Inflammatory macrophage (primary cell): ENCODE data around the gene KIF27.
"Not testable (repeated sequence)": the region's sequence is repeated elsewhere in the genome, so short reads cannot be mapped to it uniquely, and the experiment has no call there.

Source experiments
- DNase-seq, 2 donors: peaks; one replicate each; pipeline ENCODE4 v3.0.0-alpha.2; 2020 to 2022

KIF27 gene

DNA sequence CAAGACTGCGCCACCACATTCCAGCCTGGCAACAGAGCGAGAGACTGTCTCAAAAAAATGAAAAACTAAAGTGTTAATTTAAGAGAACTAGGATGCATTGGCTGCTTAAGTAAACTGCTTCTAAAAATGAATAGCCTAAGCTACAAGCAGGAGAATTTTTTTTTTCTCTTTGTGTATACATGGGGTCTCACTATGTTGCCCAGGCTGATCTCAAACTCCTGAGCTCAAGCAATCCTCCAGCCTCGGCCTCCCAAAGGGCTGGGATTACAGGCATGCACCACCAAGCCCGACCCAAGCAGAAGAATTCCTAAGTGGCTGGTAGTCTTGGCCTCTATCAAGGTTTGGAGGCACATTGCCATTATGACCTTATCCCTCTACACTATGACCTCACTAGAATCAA, 106.1 kb downstream of the KIF27 start:
- not testable (repeated sequence) for DNase-seq

DNA sequence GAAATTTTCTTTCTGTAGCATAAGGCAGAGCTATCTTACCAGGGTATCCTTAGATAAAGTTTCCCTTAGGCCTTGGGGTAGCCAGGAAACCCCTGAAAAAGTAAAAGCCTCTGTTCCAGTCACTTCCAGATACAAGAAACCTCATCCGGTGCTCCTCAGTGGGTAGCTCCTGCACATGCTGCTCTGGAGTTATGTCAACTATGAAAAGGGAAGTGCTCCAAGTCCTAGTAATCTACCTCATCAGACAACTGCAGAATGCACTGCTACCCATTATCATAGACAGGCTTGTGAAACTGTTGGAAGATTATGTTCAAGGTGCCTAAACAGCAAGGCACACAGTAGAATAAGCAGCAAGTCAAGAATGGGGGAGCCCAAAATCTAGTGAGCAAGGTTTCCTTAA, 112.0 kb downstream of the KIF27 start:
- peak; percentile 4 to 9 for DNase-seq

DNA sequence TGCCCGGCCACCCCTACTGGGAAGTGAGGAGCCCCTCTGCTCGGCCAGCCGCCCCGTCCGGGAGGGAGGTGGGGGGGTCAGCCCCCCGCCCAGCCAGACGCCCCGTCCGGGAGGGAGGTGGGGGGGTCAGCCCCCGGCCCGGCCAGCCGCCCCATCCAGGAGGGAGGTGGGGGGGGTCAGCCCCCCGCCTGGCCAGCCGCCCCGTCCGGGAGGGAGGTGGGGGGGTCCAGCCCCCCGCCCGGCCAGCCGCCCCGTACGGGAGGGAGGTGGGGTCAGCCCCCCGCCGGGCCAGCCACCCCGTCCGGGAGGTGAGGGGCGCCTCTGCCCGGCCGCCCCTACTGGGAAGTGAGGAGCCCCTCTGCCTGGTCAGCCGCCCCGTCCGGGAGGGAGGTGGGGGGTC, 116.8 kb downstream of the KIF27 start:
- not testable (repeated sequence) for DNase-seq

DNA sequence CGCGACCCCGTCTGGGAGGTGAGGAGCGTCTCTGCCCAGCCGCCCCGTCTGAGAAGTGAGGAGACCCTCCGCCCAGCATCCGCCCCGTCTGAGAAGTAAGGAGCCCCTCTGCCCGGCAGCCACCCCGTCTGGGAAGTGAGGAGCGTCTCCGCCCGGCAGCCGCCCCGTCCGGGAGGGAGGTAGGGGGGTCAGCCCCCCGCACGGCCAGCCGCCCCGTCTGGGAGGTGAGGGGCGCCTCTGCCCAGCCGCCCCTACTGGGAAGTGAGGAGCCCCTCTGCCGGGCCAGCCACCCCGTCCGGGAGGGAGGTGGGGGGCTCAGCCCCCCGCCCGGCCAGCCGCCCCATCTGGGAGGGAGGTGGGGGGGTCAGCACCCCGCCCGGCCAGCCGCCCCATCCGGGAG, 117.3 kb downstream of the KIF27 start:
- DNase-seq, result not testable (repeated sequence)

DNA sequence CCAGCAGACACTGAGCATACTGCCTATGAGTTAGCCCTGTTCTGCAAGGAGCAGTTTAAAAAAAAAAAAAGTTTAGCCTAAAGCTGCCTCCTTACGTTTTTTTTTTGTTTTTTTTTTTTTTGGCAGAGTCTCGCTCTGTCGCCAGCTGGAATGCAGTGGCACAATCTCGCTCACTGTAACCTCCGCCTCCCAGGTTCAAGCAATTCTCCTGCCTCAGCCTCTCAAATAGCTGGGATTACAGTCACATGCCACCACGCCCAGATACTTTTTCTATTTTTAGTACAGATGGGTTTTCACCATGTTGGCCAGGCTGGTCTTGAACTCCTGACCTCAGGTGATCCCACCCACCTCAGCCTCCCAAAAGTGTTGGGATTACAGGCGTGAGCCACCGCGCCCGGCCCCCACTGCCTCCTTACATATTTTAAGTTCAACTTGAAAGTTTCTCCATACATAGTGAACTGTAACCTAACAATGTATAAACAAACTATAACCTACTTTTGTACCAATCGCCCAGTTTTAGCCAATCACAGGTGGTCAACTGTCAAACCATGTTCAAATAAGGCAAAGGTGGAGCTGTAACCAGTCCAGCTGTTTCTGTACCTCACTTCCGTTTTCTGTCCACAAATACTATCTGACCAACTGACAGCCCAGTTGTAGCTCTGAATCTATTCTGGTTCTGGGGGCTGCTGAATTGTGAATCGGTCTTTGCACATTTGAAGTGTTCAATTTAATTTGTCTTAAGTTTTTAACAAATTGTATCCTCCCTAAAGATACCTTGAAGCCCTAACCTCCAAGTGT, 120.8 kb downstream of the KIF27 start:
- DNase-seq, result no peak

DNA sequence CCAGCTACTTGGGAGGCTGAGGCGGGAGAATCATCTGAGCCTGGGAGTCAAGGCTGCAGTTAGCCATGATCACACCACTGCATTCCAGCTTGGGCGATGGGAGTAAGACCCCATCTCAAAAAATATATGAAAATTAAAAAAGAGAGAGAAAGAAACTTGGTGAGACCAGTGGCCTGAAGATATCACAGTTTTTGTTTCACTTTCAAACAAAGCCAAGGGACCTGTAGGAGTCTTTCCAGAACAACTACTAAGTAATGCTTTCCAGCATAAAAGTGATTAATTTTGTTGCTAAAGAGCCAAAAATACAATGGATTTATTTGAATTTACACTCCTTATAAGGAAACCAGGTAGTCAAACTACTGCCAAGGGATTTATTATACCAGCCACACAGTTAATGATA, 127.2 kb downstream of the KIF27 start:
- DNase-seq, result no peak

DNA sequence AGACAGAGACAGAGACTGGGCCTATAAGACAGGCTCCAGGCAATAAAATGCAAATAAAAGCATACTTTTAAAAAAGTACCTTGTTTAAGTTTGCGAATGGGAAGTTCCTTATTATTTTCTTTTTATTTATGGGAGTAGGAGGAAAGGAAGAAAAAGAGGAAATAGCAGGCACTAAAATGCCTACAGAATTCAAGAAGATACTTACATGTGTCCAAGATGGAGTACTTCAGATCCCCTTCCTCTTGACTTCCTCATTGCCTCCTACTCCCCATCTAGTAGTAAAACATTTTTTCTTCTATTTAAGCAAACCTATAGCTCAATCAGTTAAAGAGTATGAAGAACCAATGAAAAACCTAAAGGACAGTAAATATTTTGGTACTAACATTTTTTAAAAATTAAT, 128.5 kb downstream of the KIF27 start:
- DNase-seq, result peak; percentile 28 to 36
